Measurements from ENCODE around the gene PLEKHG4.

The PLEKHG4 gene

DNA sequence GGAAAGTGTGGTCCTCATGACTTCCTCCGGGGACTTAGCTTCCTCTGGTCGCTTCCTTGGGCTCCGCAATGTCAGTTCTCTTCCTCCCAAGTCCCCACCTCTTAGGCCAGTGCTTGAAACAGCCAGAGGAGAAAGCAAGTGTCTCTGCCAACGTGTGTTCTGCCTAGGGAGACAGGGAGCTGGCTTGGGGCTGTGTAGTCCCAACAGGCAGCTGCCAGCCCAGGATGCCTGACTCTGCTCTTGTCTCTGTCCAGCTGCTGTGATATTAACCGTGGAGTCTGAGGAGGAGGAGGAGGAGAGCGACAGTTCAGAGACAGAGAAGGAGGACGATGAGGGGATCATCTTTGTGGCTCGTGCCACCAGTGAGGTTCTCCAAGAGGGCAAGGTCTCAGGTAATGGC is 13.5 kb upstream of the PLEKHG4 start:
- no peak for FAIRE-seq

DNA sequence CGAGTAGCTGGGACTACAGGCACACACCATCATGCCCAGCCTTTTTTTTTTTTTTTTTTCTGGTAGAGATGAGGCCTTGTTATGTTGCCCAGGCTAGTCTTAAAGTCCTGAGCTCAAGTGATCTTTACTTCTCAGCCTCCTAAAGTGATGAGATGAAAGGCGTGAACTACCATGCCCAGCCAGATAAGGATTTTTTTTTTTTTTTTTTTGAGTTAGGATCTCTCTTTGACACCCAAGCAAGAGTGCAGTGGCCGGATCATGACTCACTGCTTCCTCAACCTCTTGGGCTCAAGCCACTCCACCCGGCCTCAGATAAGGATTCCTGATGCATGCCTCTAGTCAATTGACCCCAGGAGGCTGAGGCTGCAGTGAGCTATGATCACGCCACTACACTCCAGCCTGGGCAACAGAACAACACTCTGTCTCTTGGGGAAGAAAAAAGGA is 11.2 kb upstream of the PLEKHG4 start:
- no peak for FAIRE-seq

DNA sequence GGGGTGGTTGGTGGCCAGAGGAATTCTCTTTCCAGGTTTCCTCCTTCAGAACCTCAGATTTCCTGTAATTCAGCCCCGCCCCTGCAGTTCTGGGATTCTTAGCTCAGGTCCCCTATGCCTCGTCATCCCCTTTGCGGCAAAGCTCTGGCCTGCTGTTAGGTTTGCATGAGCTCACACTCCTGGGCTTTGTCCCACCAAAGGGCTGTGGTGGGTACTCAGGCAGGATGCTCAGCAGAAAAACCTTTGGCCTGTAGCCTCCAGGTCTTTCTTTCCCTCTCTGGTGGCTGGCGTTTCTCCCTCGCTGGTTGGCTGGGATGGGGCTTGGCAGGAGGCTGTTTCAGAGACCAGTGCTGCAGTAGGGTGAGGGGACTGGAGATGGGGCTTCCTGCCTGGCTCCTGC is 9.6 kb upstream of the PLEKHG4 start:
- FAIRE-seq, result no peak

DNA sequence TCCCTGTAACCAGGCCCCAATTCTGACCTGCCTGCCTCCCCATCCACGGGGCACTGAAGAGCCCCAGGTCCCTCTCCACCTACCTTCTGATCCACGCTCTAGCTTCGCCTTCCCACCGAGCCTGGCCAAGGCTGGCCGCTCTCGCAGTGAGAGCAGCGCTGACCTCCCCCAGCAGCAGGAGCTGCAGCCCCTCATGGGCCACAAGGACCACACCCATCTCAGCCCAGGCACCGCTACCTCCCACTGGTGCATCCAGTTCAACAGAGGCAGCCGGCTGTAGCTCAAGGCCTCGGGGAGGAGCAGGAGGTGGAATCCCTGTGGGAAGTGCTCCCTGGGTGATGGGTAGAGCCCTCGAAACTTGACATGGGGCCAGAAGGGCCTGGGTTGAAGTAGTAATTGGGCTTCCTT is 8.4 kb upstream of the PLEKHG4 start:
- FAIRE-seq, result no peak

DNA sequence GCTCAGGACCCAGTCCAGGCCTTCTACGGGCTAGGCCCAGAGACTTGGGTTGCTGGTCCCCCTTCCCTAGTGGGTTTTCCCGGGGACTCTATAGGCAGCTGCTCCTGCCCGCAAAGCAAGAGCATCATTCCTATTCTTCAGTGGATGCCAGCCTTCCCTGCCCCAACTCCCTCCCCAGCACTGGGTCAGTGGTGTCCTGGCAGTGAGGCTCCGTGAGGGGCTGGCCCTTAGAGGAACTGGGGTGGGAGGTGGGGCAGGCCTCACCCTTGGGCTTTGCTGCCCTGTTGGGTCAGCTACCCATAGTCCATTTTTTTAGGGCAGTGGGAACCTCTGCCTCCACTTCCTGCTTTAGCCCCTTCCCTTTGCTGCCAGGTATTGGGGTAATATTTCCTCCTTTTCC is 7.9 kb upstream of the PLEKHG4 start:
- FAIRE-seq, result no peak

DNA sequence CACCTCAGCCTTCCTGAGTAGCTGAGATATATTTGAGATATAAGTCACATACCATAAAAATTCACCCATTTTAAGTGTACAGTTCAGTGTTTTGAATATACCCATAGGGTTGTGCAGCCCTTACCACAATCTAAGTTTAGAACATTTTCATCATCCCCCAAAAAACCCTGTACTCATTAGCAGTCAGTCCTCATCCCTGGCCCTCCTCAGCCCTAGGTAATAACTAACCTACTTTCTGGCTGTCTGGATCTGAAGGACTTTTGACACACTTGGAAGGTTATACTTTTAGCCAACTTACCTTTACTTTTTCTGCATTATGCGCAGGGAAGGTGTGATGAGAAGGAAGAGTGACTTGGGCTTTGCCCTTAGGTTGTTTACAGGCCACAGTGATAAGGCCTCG is 4.0 kb upstream of the PLEKHG4 start:
- FAIRE-seq, result no peak

DNA sequence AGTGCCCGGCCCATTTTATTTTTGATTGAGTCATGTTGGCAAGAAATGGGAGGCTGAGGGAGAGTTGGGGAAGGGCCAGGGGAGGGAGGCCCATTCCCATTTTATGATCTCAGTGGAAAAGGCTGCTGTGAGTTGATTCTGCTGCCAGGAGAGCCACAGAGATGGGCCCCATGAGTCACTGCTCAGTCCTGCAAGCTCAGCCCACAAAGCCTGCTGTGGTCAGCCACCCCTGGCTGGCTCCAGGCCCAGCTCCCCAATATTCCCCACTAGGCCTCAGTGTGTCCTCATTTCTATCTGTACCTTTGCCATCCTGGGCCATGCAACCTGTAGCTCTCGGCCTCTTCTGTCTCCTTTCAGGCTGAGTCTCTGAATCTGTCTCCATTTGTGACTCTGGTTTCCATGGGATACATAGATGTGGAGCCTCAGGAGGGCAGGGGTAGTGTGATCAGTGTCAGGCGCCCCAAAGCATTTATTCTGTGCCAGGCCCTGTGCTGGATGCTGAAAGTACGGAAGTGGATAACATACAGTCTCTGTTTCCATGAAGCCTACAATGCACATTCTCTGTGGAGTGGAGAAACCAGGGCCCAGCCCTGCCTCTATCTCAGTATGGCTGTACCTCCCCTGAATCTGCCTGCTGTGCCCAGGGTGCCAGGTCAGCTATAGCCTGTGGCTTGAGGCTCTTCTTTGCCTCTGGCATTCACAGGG is 1.9 kb upstream of the PLEKHG4 start:
- no peak for FAIRE-seq

DNA sequence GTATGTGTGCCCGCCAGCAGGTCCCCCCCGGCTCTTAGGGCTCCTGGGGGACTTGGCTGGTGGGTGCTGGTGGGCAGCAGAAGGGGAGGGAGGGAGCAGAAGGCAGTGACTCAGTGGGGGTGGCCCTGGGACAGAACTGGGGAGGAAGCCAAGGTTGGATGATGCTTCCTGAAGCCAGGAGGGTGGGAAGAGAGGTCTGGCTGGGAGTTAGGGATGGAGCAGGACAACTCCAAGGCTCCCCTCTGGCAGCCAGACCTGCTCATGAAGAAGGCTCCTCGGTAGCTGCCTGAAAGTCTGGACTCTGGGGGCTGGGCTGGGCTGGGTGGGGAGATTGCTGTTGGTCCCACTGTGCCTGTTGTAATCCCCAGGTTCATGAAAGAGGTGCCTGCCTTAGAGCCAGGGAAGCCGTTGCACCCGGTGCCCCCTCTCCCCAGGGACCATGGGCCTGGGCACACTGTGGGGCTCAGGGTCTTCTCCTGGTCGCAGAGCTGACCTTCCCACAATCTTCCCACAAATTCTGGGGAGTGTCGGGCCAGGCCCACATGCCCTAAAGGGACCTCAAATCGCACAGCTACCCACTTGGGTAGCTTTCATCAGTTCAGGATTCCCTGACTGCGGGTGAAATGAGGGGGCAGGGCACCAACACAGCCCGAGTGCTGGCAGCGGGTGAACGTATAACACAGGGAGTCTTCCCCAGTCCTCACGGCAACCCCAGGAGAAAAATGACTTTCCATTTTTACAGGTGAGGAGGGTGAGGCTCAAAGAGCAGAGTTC is 1.1 kb upstream of the PLEKHG4 start:
- no peak for FAIRE-seq

DNA sequence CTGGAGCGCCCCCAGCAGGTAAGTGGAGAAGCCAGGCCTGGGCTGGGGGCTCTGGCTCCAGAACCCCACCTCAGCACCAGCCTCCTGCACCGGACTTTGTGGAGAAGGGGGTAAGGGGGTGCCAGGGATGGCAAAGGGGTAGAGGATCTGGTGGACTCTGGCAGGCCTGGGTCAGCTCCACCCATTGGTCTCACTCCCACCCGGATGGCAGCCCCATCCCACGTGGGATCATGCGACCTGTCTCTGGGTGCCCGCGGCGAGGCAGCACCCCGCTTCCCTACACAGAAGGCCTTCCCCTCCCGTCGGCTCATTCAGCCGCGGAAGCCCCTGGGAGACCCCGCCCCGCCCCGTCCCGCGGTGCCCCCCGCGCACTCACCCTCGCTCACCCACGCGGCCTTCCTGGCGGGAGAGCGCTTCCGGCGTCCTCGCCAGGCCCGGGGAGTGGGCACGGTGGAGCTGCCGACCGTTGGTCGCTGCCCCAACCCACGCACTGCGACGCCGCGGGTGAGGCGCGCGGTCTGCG is 498 bp upstream of the PLEKHG4 start:
- FAIRE-seq, result no peak

DNA sequence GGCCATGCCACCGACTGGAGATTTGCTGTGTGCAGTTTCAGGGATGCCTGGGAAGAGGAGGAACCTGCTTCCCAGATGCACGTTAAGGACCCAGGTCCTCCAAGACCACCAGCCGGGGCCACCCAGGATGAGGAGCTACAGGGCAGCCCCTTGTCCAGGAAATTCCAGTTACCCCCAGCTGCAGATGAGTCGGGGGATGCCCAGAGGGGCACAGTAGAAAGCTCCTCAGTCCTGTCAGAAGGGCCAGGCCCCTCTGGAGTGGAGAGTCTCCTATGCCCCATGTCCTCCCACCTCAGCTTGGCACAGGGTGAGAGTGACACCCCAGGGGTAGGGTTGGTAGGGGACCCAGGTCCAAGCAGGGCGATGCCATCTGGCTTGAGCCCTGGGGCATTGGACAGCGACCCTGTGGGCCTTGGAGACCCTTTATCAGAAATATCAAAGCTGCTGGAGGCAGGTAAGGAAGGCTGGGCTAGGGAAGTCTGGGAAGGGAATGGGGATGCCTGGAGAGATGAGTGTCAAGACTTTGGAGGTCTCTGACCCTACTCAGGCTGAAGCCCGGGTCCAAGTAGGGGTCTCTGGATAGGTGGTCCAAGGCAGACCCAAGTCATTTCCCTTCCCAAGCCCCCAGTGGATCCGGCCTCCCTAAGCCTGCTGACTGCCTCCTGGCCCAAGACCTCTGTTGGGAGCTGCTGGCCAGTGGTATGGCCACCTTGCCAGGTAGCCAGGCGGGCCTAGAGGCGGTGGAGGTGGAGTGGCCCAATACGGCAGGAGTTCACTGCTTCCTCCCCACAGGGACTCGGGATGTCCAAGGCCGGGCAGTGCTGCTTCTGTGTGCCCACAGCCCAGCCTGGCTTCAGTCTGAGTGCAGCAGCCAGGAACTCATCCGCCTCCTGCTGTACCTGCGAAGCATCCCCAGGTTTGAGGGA is 1.0 kb downstream of the PLEKHG4 start:
- no peak for FAIRE-seq

DNA sequence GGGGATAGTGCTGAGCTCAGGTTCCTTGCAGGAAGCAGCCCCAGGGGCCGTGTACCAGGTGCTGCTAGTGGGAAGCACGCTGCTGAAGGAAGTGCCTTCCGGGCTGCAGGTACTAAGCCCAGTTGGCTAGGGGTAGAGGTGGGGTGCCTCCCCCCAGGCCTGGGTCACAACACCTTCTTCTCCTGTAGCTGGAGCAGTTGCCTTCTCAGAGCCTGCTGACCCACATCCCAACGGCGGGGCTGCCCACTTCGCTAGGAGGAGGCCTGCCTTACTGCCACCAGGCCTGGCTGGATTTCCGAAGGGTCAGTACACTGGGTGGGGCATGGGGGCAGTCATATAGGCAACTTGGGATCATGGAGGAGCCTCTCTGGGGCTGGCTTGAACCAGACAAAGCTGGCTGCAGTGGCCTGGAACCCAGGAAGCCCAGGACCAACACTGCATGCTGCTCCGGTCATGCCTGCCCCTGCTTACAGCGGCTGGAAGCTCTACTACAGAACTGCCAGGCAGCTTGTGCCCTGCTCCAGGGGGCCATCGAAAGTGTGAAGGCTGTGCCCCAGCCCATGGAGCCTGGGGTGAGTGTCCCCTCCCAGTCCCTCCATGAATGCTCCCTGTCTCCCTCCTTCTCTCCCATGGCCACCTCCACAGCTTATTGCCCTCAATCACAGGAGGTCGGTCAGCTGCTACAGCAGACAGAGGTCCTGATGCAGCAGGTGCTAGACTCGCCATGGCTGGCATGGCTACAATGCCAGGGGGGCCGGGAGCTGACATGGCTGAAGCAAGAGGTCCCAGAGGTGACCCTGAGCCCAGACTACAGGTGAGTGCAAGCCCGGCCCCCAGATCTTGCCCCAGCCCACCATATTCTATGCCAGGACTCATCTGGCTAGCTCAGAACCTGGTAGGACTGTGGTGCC is 2.5 kb downstream of the PLEKHG4 start:
- FAIRE-seq, result no peak

DNA sequence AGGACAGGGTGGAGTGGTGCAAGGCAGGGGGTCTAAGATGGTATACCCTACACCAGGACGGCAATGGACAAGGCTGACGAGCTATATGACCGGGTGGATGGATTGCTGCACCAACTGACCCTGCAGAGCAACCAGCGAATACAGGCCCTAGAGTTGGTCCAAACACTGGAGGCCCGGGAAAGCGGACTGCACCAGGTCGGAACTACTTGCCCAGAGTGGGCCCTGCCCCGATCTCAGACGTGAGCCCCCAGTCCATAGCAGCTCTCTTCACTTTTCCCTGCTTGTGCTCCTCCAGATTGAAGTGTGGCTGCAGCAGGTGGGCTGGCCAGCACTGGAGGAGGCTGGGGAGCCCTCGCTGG is 3.1 kb downstream of the PLEKHG4 start:
- FAIRE-seq, result no peak

DNA sequence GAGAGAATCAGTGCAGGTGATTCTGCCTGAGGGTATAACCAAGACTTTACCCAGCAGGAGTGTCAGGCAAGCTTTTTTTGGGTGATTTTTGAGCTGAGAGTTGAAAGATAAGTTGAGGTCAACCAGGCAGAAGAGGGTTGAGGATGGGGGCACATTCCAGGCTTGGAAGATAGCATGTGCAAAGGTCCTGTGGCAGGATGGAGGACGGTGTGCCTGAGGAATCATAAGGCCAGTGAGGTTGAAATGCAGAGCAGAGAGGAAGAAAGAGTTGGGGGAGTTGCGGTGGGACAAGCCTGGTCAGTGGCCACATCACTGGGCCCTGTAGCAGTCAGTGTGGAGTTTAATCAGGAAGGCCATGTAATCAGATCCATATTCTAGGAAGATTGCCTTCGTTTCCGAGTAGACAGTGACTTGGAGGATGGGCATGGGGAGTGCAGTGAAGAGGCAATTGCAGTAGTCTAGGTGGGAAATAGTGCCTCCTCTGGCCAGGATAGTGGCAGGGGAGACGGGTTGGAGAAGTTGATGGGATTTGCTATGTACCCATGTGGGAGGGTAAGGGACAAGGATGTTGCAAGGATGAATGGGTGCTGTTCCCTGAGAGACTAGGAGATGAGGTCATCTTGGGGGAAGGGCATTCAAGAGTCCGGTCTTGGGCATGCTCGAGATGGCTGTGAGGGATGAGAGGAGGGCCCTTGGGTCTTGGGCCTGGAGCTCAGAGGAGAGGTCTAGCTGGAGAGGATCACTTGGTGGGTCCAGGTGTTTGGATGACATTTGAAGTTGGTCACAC is 3.9 kb downstream of the PLEKHG4 start:
- no peak for FAIRE-seq

DNA sequence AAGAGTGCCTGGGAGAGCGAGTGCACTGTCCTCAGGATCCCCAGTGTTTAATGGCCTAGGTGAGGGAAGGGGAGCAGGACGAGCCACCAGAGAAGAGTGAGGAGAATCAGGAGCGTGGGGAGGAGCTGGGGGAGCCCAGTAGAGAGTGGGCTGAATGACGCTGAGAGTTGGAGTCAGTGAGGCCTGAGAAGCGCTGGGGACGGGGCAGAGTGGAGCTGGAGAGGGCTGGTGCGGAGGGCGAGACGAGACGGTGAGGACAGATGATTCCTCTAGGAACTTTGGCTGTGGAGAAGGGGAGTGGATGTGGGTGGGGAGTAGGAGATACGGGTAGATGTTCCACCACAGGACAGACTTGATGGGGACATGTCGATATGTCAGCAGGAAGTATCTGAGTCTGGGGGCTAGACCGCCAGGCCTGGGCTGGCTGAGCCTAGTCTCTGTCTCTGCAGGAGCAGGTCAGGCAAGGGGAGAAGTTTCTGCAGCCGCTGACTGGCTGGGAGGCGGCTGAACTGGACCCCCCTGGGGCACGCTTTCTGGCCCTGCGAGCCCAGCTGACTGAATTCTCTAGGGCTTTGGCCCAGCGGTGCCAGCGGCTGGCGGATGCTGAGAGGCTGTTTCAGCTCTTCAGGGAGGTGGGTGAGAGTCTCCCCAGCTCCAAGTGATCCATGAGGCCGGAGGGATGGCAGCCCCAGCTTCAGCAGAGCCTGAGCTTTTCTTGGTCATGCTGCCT is 4.7 kb downstream of the PLEKHG4 start:
- FAIRE-seq, result no peak

DNA sequence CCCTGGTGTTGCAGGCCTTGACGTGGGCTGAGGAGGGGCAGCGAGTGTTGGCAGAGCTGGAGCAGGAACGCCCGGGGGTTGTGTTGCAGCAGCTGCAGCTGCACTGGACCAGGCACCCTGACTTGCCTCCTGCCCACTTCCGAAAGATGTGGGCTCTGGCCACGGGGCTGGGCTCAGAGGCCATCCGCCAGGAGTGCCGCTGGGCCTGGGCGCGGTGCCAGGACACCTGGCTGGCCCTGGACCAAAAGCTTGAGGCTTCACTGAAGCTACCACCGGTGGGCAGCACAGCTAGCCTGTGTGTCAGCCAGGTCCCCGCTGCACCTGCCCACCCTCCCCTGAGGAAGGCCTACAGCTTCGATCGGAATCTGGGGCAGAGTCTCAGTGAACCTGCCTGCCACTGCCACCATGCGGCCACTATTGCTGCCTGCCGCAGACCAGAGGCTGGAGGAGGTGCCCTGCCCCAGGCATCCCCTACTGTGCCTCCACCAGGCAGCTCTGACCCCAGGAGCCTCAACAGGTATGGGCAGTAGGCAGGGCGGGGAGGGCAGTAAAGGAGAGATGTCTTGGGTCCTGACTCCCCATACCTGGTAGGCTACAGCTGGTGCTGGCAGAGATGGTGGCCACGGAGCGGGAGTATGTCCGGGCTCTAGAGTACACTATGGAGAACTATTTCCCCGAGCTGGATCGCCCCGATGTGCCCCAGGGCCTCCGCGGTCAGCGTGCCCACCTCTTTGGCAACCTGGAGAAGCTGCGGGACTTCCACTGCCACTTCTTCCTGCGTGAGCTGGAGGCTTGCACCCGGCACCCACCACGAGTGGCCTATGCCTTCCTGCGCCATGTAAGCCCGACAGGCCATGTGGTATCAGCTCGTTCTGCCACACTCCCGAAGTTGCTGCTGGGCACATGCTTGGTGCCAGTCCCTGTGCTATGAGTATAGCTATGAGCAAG is 5.6 kb downstream of the PLEKHG4 start:
- no peak for FAIRE-seq

DNA sequence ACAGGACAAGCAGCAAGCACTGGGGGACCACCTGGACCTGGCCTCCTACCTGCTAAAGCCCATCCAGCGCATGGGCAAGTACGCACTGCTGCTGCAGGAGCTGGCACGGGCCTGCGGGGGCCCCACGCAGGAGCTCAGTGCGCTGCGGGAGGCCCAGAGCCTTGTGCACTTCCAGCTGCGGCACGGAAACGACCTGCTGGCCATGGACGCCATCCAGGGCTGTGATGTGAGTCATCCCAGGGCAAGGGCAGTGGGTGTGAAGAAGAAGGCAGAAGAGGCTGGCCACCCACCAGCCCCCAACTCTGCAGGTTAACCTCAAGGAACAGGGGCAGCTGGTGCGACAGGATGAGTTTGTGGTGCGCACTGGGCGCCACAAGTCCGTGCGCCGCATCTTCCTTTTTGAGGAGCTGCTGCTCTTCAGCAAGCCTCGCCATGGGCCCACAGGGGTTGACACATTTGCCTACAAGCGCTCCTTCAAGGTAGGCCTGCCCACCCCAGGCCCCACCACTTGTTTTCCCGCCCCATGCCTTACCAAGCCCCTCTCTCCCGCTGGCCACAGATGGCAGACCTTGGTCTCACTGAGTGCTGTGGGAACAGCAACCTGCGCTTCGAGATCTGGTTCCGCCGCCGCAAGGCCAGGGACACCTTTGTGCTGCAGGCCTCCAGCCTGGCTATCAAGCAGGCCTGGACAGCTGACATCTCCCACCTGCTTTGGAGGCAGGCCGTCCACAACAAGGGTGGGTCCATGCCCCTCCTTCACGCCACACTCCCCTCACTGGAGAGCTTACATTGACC is 7.3 kb downstream of the PLEKHG4 start:
- no peak for FAIRE-seq

DNA sequence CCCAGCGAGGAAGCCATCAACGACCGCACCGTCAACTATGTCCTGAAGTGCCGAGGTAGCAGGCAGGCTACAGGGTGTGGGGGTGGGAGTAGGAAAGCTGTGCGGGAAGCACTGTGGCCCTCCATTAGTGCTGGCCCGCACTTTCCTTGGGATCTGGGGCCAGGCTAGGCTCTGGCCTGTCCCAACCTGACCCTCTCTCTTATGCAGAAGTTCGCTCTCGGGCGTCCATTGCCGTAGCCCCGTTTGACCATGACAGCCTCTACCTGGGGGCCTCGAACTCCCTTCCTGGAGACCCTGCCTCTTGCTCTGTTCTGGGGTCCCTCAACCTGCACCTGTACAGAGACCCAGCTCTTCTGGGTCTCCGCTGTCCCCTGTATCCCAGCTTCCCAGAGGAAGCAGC is 8.6 kb downstream of the PLEKHG4 start:
- no peak for FAIRE-seq

DNA sequence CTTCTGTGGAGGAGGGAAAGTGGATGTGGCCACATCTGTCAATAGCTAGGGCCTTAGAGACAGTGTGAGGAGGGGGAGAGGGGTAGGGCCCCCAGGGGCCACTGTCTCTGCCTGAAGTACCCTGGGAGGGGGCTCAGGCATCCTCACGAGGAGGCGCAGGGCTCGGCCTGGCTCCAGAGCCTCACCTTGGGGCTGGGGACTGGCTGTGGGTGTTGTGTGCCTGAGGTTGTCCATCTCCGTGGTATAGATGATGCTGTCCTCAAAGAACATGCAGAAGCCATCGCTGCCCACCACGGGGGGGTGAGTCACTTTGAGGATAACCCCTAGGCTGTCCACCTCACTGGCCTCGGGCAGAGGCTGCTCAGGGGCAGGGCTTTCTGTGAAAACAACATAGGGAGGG is 12.1 kb downstream of the PLEKHG4 start:
- no peak for FAIRE-seq
